HG03039 (cell line): ENCODE data around the gene PPL.
"Not testable (repeated sequence)": the region's sequence is repeated elsewhere in the genome, so short reads cannot be mapped to it uniquely, and the experiment has no call there.

Experiments used
- ATAC-seq: cut with Tn5 transposase; IDR thresholded peaks from one replicate; pipeline ENCODE4 v1.9.1; 2021; ENCODE audit warnings: mild to moderate bottlenecking, moderate library complexity; ENCODE audit not compliant: unreplicated experiment

Gene PPL

DNA sequence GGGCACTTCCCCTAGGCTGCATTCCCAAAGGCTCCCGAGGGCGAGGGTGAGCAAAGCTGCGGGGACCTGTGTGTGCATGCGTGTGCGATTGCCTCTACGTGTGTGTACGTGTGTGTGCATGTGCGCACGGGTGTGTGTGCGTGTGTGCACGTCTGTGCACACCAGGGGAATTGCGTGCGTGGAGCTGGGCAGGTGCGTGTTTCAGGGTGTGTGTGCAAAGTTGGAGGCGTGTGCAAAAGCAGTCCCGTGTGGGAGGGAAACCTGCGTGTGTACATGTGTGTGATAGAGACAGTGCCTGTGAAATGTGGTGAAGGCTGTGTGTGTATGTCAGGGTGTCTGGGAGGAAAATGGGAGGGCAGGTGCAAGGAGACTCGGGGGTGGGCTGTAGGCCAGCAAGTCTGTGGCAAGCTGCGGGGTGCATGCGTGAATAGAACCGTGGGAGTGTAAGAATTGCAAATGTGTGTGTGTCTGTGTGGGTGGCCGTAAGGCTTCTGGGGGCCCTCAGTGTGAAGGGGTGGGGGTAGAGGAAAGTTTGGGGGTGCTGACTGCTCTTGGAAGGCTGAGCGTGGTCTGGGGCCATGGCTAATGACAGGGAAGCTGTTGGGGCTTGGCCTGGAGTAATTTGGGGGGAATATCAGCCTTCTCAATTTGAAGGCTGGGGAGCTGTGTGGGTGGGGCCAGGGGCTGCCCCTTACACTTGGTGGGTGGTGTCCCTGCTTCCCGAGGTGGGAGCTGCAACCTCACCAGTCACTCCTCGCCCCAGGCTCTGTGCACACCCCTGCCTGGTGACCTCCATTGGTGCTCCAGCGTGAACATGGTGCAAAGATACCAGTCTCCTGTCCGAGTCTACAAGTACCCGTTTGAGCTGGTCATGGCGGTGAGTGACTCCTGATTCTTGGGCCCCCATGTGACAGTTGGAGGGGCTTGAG, 21.8 kb upstream of the PPL start:
- no peak for ATAC-seq

DNA sequence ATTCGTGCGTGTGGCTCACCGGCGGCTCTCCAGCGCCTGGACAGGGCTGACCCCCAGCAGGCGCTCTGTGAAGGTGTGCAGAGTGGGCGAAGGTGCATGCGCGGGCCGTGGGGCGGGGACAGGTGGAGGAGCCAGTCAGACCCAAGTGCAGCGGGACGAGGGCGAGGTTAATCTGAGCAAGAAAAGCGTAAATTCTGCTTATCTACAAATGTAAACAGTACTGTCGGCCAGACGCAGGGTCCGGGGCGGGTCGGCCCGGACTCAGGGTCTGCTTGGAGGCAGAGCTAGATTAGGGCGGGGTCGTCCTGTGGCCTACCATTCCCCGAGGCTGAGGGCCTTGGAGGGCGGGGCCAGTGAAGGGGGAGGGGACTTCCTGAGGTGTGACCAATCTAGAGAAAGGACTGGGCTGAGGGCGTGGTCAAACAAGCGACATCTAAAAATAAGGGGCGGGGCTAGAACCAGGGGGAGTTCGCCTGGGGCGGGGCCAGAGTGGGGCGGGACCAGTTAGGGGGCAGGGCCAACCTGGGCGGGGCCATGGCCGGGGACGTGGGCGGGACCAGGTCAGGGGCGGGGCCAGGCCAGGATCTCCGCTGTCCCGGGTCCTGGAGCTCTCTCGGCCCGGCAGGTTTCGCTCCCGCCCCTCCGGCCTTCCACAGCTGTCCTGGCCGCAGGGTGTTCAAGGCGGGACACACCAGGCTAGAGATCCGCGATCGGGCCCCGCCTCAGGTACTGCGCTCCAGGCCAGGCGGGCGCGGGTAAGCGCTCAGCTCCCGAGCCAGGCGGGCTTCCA, 21.0 kb upstream of the PPL start, which contains the start of gene SEC14L5:
SEC14L5 (plus strand) TSS at position 611 of the 790 bp plus-strand sequence. CDS start 994 bp downstream, outside the sequence.
- peak; percentile 61 for ATAC-seq

DNA sequence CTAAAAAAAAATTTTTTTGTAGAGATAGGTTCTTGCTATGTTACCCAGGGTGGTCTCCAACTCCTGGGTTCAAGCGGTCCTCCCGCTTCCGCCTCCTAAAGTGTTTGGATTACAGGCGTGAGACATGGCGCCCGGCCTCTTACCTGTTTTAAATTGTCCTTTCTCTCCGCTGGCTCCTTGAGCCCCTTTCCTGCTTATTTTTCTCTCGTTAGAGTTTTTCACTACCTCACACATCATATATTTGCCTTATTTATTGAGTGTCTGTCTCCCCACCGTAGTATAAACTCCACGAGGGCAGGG, 20.4 kb upstream of the PPL start:
- no peak for ATAC-seq

DNA sequence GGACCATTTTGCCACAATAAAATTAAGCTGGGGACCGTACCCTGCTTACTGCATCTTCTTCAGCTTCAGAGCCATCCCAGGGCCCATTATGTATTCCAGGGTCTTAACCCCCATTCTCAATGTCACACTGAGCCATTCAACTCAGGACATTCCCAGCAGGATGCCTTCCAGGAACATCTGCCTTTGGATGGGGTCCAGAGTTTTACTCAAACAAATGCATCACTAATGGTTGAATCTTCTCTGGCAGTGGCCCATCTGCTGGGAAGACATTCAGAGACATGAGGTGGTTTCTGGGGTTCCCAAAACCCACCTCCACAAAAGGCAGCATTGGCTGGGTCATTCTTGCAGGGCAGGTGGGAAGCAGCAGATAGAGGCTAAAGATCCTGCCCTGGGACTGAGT, 17.8 kb upstream of the PPL start:
- no peak for ATAC-seq

DNA sequence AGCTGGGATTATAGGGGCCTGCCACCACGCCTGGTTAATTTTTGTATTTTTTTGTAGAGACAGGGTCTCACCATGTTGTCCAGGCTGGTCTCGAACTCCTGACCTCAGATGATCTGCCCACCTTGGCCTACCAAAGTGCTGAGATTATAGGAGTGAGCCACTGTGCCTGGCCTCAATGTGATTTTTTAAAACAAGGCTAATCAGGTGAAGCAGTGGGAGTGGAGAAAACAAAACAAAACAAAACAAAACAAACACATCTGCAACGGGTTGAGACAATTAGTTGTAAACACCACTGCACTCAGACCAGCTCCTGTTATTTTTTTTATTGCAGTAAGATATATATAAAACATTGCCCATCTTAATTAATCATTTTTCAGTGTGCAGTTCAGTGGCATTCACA, 14.6 kb upstream of the PPL start:
- ATAC-seq: not testable (repeated sequence)

DNA sequence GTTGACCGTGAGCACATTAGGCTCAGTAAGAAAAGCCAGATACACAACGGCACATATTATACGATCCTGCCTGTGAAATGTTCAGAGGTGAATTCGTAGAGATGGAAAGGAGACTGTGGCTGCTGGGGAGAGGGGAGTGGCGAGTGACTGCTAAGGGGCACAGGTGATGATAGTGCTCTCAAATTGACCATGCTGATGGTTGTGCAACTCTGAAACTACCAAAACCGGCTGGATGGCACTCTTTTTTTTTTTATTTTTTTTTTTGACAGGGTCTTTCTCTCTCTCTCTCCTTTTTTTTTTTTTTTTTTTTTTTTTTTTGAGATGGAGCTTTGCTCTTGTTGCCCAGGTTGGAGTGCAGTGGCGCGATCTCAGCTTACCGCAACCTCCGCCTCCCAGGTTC, 13.0 kb upstream of the PPL start:
- ATAC-seq: no peak

DNA sequence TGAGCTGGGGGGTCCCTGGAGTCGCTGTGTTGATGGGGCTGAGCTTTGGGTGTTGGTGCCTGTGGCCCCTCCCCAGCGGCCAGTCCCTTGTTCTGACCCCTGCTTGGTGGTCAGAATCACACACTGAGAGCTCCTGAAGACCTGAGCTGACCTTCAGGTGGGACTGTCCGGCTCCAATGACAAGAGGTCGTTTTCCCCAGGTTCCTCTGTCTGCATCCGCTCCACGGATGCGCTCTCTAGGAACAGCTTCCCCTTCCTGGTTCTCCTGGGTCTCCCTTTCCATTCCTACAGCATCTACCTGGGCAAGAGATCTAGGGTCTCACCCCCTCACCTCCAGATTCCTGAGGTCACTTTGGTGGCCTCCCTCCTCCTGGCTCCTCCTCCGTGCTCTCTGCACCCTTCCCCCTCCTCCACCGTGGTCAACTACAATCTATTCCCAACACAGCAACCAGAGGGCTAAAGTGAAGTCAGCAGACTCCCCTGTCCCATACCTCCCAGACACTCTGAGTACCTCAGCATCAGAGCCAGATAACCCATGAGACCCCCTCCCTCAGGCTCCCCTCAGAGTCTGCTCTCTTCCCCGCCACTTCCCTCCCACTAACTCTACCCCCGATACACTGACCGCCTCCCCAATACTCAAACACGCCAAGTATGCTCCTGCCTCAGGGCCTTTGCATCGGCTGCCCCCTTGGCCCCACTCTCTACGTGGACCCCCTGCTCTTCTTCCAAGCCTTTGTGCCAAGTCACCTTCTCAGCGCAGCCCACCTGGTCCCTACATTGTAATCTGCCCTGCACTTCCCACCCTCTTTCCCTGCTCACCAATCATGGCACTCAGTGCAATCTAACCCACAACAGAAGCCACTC, 12.2 kb upstream of the PPL start:
- no peak for ATAC-seq

DNA sequence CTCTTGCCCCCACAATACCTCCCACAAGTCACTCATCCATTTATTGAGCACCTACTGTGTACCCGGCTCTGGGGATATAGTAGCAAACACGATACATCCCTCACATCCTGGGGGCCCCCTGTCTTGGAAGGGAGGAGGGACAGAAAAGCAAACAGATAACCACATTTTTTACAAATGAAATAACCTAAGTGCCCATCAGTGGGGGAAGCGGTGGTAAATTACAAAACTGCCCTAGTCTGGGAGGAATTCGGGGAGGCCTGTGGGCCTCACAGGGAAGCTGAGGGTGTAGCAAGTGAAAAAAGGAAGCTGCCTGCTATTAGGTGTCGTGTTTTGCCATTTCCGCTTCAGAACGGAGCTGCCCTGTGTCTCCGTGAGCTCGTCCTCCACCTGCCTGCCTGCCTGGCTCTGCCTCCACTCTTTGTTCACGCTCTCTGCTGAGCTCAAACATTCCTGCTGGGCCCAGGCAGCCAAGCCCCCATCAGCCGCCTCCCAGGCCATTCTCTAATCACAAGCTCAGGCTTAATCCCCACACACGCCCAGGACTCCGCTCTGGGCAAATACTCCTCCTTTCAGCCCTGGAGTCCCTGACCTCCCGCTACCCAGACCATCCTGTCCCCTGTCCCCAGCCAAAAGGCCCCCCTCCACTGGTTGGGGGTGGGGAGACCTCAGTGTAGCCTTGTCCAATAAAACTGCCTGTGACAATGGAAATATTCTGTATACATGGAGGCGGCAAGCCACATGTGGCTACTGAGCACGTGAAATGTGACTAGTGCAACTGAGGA, 11.0 kb upstream of the PPL start:
- no peak for ATAC-seq

DNA sequence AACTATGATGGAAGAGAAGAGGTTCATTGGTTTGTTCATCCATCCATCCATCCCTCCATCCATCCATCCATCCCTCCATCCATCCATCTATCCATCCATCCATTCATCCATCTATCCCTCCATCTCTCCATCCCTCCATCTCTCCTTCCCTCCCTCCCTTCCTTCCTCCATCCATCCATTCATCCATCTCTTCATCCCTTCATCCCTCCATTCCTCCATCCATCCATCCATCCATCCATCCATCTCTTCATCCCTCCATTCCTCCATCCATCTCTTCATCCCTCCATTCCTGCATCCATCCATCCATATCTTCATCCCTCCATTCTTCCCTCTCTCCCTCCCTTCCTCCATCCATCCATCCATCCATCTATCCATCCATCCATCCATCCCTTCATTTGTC, 10.0 kb upstream of the PPL start:
- ATAC-seq: no peak

DNA sequence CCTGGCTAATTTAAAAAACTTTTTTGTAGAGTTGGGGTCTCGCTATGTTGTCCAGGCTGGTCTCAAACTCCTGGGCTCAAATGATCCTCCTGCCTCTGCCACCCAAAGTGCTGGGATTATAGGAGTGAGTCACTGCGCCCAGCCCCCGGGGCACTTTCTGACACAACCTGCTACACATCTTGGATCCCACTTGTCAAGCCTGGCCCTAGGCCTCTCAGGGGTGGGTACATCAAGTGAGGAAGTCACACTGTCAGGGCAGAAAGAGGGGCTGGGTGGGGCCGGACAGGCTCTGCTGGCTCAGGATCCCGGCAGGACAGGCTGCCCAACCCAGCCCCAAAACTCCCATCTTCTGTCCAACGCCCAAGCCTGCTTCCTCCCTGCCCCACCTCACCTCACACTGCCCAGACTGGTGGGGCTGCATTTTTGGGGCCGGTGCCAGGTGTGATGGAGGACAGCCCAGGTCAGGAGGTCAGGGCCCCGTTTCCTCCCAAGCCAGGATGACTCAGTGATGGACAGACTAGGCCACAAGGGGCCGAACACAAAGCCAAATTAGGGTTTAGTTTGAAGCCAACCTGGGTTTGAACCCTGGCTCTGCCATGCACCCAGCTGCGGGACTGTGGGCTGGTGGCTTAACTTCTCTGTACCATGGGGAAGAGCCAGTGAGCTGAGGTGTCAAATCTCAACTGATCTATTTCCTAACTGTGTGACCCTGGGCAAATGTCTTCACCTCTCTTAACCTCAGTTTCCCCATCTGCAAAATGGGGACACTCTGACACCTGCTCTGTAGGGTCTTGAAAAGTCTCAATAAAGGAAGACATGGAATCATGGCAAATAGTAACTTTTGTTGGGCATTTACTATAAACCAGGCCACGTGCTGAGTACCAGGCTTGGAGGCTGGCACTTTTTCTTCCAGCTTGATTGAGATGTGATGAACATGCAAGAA, 8.9 kb upstream of the PPL start:
- no peak for ATAC-seq

DNA sequence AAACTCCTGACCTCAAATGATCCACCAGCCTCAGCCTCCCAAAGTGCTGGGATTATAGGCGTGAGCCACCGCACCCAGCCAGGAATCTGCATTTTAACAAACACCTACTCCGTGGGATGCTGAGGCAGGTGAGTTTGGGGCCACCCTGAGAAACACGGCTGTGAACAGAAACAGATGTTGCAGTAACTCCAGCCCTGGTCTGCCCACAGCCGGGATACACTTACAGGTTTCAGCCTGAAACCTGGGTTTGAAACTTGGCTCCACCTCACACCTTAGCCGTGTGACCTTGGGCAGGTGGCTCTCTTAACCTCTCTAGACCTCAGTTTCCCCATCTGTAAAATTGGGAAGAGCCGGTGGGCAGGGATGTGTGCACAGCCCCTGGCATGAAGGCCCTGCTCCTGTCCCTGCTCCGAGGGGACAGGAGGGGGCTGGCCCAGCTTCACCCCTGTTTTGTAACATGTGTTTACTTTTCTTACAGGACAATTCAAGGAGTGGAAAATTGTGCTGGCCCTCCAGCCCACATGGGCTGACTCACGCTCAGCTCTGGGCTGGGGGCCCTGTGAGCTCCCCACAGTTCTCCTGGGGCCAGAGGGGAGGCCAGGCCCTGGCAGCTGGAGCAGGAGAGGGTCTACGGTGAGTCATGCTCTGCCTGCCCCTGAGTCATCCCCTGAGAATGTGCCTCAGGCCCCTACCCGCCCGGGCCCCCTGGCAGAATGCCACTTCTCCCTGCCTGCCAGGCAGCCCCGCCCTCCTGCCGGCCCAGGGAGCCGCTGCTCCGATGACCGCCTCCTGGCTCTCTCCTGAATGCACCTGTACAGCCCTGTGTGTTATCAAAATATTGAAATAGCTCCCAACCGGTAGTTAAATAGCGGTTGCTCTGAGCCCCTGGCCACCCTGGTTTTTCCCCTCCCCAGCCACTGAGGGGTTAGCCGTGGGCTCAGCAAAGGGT, 7.7 kb upstream of the PPL start:
- ATAC-seq: no peak

DNA sequence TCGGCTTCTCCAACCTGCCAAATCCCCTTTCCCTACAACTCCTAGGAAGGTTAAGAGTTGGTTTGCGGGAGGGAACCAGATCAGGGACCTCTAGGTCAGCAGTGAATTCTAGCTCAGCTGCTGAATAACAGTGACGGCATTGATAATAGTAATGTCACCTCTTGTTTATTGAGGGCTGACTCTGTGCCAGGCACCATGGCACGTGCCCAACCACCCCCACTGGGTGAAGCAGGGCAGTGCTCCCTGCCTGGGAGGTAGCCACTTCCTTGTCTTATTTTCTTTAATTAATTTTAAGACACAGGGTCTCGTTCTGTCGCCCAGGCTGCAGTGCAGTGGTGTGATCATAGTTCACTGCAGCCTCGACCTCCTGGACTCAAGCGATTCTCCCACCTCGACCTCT, 5.5 kb upstream of the PPL start:
- no peak for ATAC-seq

DNA sequence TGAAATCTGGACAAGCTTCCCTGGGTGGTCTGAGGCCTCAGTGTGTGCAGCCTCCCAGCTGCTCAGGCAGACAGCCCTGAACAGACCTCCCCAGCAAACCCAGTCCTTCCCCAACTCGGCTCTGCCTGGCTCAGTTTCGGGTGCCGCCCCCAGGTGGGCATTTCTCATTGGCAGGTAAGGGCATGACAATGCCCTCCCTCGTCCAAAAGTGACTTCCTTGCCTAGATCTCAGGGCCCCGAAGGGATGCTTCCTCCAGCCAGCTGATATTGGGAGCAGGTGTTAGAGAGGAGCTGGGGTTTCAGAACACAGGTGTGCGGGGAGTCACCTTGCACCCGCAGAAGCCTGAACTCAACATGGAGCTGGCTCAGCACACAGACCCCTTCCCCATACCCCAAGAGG, 3.8 kb upstream of the PPL start:
- ATAC-seq: no peak

DNA sequence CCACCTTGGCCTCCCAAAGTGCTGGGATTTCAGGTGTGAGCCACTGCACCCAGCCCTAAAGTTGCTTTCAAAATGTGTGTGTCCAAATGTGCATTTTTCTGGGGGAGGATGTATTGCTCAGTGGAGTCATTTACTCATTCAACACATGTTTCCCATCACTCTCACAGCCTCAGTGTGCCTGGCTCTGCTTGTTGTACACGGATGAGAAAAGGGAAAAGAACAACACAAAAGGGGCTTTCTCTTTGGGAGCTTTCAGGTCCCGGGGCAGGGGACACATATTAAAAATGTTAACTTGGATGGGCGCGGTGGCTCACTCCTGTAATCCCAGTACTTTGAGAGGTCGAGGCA, 1.7 kb upstream of the PPL start:
- no peak for ATAC-seq

DNA sequence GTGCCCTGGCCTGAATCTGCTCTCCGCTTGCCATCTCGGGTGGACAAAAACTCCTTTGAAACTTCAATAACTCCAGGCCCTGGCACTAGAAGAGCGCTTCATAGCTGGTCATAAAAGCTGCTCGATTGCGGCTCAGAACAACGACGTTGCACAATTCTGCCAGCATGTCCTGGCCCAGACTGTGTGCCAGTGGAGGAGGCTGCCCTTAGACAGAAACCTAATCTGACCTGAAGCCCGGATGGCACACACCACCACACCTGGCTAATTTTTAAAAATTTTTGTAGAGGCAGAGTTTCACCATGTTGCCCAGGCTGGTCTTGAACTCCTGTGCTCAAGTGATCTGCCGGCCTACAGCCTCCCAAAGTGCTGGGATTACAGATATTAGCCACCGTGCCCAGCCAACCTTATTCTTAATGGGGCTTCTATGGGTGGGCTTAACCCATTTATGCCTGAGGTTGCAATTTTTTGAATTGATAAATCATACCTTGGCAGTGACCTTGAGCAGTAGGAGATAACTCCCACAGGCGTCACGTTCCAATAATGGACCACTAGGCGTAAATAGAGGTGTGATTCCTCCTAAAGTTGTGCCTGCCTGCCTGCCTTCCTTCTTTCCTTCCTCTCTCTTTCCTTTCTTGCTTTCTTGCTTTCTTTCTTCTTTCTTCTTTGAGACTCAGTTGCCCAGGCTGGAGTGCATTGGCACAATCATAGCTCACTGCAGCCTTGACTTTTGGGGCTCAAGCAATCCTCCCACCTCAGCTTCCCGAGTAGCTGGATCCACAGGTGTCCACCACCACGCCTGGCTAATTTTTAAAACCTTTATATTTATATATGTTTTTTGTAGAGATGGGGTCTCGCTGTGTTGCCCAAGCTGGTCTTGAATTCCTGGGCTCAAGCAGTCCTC, 1.1 kb upstream of the PPL start:
- ATAC-seq: no peak

DNA sequence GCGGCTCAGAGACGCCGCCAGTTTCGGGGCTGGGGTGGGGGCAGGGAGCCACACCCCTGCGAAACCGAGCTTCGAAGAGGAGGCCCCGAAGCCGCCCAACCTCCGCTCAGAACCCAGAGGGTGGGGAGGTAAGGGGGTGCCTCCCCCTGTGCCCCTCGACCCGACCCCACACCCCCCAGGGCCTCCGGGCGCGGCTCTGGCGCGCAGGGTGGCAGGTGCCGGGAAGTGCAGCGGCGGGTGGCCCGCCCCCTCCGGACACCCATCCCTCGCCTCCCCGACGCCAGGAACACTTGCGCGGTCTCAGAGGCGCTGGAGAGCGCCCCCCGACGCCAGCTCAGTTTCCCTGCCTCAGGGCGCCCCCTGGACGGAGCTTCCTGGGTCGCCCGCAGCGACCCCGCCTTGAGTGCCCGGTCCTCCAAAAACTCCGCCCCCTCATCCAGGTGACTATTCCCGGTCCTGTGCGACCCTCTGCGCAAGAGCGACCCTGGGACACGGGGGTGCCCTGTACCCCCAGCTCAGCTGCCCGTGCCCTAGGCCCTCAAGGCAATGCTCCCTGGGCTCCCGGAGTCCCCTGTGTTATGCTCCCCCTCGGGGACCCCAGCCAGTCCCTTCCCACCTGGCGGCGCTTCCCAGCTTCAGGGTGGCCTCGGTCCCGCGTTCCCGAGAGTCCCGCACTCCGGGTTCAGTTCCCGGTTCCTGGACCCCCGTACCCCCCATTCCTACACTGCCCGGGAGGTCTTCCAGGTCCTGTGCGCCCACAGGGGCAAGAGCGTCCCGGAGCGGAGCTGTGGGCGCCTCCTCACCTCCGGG, 562 bp downstream of the PPL start:
- ATAC-seq: no peak
